Astrocyte of the hippocampus (primary cell): Measurements from ENCODE around the gene TPST2.

Source experiments
- DNase-seq: peaks from one replicate; pipeline ENCODE4 v3.0.0; 2011; ENCODE audit warnings: low read depth, low spot score

Gene TPST2

DNA sequence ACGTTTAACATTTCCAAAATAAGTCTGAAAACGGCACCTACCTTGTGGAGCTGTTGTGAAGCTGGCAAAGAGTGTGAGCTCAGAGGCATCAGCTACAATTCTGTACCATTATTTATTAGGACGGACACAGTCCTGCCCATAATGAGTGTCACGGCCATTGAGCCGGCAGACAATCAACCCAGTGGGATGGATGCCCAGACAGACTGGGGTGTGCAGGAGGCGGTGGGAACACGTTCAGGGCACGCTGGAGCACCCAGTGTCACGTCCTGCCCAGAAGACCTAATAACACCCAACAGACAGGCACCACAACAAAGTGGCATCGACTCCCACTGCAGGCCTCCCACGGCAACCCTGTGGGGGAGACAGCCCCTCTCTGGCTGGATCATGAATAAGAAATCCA, 34.5 kb downstream of the TPST2 start:
- DNase-seq = no peak

DNA sequence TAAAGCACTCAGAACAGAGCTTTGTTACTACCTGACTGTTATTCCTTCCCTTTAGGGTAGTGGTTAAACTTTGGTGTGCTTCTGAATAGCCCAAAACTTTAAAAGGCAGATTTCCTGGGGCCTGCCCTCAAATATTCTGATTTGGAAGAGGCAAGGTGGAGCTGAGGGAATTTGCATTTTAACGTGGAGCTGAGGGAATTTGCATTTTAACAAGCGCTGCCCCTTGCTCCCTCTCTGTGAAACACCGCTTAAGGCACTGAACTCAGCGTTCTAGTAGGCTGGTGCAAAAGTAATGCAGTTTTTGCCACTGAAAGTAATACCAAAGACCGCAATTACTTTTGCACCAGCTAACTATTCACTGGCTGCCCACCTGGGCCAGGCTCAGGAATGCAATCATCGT, 35.0 kb downstream of the TPST2 start:
- DNase-seq = no peak

DNA sequence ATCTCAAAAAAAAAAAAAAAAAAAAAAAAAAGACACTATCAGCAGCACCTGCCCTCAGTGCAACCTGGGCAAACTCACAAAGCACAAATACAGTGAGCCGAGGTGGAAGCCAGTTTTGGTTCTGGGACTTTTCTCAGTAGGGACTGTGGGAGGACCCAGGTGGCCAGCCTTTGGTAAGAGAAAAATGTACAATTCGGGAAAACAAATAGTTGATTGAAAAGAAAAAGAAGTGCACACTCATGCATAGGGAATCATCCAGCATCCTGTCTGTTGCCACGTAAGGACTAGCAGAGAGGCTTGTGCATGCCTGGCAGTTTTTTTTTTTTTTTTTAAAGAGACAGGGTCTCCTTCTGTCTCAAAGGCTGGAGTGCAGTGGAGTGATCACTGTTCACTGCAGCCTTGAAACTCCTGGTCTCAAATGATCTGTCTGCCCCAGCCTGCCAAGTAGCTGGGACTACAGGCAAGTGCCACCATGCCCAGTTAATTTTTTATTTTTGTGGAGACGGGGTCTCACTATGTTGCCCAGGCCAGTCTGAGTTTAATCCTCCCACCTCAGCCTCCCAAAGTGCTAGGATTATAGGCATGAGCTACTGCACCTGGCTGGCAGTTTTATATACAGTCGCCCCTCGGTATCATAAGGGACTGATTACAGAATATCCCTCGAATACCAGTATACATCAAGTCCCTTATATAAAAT, 36.7 kb downstream of the TPST2 start:
- peak; percentile 85 for DNase-seq

DNA sequence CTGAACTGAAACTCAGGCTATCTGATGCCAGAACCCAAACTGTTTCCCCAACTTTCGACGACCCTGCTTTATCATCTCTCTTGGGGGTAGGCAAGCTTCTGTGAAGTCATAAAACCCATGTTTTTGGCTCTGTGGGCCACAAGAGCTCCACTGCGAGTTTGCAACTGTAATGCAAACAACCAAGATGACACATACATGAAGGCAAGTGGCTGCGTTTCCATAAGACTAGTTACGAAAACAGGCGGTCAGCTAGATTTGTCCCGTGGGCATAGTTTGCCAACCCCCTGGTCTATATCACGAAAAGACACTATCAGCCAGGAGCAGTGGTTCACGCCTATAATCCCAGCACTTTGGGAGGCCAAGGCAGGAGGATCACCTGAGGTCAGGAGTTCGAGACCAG, 37.5 kb downstream of the TPST2 start:
- peak; percentile 22 for DNase-seq

DNA sequence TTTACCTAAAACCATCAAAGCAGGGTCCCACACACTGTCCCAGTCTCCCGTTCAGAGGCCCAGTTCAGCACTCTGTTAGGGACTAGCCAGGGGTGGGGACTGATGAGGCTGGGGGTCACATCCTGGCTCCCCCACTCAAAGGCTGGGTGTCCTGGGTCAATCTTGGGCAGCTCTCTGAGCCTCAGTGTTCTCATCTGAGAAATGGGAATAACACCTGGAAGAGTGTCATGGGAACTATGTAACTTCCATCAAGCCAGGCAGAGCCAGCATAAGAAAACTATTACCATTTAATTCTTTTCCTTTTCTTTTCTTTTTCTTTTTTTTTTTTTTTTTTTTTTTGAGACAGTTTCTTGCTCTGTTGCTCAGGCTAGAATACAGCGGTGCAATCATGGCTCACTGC, 38.4 kb downstream of the TPST2 start:
- DNase-seq = no peak

DNA sequence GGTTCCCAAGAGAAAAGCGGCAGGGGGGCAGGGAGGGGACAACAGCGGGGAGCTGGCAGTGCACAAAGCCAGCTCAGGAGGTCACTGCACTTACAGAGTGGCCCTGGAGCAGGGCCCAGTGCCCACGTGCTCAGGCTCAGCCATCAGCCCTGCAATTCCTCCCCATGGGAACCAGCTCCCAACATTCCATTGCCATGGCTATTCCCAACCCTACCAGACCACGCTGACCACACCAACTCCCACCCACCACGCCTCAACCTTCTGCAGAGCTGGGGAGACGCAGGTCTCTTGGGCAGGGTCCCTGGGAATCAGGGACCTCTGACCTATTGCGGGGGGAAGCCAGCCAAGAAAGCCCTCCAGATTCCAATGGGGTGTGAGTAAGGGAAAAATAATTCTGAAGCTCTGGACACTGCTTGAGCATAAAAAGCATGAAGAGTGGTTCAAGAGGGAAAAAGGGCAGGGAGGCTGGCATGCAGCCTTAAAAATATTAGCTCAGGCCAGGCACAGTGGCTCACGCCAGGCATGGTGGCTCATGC, 39.4 kb downstream of the TPST2 start:
- peak; percentile 97 for DNase-seq

DNA sequence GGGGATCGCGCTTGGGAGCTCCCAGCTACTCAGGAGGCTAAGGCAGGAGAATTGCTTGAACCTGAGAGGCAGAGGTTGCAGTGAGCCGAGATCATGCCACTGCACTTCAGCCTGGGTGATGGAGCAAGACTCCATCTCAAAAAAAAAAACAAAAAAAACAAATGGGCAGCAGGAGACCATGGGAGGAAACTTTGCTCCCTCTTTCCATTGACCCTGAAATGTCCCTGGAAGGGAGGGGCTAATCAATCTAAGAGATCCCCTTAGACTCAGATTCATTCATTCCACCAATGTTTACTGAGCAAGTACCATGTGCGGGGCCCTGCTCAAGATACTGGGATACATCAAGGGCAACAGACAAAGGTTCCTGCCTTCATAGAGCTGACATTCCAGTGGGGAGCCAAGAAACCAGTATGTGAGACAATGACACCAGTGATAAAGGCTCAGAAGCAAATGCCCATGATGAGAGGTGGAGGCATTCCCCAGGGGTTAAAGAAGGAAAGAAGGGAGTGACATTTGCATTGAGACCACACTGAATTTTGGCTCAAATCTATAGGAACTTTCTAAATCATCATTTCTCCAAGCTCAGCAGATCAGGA, 39.9 kb downstream of the TPST2 start:
- DNase-seq = no peak

DNA sequence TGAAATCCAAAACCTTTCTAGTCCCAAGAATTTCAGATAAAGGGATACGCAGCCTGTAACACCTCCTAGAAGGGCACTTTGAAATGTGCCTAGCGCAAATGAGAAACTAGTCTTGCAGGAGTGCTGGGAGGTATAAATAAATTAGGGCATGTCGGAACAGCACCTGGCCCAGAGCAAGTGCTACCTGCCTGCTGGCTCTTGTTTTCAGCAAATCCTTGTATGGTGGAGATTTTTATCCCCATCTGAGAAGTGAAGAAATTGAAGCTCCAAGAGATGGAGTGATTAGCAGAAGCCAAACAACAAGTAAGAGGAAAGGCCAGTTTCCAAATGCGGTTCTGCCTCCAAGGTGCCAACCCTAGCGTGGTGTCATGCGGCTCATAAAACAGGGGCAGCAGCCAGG, 40.9 kb downstream of the TPST2 start:
- DNase-seq = no peak

DNA sequence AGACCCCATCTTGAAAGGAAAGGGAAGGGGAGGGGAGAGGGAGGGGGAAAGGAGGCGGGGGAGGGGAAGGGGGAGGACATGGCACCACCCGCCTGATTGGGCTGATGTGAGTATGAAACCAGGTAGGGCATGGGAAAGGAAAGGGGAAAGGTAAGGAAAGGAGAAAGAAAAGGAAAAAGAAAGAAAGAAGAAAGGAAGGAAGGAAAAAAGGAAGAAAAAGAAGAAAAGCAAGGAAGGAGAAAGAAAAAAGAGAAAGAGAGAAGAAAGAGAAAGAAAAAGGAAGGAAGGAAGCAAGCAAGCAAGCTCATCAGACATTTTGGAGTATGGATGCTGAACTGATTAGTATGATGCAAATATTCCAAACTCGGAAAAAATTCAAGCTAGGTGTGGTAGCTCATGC, 41.6 kb downstream of the TPST2 start:
- no peak for DNase-seq

DNA sequence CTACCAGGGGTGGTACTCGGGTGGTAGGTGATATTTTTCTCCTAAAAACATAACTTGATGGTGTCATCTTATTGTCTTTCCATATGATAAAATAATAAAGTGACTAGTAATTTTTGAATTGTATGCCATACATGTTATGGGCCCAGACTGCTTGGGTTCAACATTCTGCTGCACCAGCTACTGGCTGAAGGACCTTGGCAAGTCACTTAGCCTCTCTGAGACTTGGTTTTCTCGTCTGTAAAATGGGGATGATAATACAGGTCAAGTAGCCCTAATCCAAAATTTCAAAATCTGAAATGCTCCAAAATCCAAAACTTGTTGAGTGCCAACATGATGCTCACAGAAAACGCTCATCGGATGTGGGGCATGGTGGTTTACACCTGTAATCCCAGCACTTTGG, 42.1 kb downstream of the TPST2 start:
- DNase-seq = no peak

DNA sequence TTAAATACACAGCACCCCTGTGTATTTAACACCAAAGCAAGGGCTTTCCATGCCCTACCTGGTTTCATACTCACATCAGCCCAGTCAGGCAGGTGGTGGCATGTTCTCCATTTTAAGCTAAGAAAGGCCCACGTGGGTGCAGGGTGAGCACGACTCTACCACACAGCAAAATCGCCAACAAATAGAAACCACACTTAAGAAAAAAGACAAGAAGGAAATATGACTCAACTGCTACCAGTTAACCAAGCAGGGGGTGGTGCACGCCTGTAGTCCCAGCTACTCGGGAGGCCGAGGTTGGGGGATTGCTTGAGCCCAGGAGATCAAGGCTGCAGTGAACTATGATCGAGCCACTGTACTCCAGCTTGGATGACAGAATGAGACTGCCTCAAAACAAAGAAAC, 42.5 kb downstream of the TPST2 start:
- no peak for DNase-seq

DNA sequence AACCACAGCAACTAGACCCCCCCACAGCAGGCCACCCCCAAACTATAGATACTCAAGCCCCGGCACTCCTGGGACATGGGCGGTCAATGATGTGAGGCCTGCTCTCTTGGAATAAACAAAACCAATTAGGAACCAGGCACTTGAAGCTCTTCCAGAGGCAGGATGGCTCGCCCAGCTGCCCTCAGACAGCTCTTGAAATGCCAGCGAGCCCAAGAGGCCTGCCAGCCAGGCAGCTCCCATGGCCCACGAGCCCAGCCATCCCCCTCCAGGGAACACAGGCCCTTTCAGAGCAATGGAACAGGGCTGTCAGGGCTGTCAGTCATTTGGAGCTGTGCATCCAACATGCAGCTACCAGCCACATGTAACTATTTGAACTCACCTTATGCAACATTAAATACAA, 43.6 kb downstream of the TPST2 start:
- DNase-seq = no peak

DNA sequence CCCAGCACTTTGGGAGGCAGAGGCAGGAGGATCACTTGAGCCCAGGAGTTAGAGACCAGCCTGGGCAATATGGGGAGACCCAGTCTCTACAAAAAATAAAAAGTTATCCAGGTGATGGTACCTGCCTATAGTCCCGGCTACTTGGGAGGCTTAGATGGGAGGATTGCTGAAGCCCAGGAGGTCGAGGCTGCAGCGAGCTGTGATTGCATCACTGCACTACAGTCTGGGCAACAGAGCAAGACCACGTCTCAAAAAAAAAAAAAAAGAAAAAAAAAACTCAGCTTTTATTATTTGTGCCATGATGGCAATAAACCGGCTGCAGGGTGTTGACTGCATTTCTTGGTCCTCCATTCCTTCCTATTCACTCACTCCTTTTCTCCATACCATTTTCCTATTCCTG, 44.1 kb downstream of the TPST2 start:
- DNase-seq = no peak

DNA sequence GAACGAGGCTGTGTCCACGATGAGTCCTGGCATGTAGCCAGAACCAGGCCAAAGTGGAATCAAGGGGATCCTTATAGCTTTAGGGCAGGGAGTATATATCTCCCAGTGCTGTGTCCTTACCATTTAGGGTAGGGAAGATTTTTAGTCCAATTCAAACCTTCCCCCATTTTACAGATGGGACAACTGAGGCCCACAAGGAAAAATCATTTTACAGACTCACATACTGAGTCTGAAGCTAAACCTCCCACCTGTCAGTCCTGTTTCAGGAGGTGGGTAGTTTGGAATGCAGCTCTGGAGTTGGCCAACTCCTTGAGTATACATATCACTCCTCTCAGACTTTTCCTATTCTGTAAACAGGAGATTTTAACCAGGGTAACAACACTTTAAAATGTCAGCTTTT, 44.5 kb downstream of the TPST2 start:
- no peak for DNase-seq

DNA sequence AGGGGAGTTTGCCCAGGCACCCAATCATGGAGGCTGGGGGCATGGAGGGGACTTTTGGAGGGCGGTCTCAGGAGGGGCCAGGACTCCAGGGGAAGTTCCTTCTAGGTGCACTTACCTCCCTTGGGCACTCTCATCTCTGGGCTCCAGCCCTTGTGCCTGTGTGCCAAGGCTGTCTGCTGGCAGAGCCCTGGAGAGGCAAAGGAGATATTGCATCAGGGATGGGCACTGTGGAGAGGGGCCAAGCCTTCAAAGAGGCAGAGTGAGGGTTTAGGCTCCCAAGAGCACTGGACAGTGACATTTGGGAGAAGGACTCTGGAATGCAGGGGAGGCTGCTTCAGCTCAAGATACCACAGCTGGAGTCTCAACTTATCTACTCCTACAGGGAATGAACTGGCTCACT, 45.4 kb downstream of the TPST2 start:
- no peak for DNase-seq

DNA sequence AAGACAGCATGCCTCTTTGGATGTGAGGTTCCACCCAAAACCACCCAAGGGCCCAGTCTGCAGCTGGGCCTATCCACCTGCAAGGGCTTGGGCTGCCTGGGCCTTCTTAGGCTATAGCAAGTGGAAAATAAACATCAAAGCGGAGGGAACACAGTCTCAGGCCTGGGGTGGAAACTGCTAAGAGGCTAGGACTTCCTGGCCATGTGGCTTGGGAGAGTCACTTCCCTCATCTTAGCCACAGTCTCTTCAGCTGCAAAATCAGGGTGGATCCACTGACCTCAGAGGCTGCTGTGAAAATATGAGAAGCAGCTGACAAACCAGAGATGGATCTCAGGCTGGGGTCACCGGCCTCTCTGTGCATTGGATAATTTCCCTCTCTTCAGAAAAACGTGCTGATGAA, 47.1 kb downstream of the TPST2 start:
- no peak for DNase-seq

DNA sequence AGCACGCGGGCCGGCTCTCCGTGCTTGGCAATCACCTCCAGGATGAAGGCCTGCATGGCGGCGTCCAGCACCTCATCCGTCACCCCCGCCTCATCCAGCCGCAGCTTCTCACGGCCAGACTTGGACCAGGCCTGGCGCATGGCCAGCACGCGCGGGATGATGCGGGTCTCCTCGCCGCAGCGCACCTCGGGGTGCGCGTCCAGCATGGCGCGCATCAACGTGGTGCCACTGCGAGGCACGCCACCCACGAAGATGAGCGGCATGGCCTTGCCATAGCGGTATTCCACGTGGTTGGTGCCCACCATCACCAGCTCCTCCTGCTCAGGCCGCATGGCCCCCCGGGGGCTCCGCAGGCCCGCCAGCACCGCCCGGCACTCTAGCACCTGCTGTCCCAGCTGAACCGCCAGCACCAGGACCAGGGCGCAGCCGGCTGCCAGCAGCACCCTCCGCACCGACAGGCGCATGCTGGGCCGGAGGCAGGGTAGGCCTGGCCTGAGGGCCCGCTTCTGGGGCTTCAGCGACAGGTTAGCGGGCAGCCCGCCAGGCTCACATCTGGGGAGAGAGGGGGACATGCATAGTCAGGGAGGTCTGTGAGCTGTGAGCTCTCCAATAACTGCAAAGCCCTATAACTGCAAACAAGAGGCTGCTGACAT, 48.6 kb downstream of the TPST2 start:
- DNase-seq = no peak

DNA sequence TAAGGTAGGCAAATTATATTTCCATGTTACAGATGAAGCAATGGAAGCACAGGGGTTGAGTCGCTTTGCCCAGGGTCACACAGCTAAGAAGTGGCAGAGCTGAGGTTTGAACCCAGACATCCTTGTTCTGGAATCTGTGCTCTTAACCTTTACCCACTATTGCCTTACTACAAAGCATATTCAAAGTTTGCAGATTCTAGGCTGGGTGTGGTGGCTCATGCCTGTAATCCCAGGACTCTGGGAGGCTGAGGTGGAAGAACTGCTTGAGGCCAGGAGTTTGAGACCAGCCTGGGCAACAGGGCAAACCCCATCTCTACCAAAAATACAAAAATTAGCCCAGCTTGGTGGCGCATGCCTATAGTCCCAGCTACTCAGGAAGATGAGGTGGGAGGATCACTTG, 49.8 kb downstream of the TPST2 start:
- no peak for DNase-seq

DNA sequence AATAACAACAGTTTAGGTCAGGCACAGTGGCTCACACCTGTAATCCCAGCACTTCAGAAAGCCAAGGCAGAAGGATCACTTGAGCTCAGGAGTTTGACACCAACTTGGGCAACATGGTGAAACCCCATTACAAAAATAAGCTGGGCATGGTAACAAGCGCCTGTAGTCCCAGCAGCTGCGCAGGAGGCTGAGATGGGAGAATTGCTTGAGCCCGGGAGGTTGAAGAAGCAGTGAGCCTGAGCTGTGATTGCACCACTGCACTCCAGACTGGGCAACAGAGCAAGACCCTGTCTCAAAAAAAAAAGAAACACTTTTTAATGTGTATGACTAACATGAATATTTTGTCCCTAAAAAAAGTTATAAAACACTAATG, 53.2 kb downstream of the TPST2 start:
- DNase-seq = no peak

DNA sequence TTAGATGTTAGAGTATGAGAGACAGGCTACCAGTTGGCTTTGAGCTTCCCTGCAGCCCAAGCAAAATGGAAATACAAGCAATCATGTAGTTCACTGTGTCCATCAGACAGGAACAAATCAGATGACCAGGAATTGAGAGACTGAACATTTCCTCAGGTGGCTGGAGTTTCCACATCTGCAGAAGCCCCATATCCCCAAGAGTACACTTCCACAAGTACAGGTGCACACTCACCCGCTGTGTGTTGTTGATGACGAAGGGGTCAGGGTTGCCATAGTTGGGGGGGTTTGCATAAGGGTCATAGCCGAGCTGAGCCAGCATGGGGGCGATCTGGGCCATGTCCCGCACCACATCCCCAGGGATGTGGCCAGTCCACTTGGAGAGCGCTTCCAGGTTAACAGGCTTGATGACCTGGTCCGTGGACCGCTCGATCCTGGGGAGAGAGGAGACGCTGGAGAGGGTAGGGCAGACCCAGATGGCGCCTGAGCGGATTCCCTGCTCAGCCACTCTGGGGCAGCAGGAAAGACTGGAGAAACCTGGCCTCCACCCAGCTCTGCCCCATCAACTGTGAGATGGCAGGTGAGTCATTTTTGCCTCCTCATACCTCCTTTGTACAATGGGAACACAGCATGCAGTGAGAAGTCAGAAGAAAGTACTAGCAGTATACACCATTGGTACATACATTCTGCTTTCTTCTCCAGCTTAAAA, 53.7 kb downstream of the TPST2 start:
- no peak for DNase-seq

DNA sequence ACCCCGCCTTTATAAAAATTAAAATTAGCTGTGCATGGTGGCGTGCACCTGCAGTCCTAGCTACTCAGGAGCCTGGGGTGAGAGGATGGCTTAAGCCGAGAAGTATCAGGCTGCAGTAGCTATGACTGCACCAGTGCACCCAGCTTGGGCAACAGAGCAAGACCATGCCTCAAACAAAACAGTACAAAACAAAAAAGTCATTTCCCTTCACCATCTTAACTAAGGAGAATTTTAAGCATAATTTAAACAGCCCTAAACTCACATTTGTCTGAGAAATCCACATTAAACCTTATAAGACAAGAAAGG, 54.4 kb downstream of the TPST2 start:
- no peak for DNase-seq

DNA sequence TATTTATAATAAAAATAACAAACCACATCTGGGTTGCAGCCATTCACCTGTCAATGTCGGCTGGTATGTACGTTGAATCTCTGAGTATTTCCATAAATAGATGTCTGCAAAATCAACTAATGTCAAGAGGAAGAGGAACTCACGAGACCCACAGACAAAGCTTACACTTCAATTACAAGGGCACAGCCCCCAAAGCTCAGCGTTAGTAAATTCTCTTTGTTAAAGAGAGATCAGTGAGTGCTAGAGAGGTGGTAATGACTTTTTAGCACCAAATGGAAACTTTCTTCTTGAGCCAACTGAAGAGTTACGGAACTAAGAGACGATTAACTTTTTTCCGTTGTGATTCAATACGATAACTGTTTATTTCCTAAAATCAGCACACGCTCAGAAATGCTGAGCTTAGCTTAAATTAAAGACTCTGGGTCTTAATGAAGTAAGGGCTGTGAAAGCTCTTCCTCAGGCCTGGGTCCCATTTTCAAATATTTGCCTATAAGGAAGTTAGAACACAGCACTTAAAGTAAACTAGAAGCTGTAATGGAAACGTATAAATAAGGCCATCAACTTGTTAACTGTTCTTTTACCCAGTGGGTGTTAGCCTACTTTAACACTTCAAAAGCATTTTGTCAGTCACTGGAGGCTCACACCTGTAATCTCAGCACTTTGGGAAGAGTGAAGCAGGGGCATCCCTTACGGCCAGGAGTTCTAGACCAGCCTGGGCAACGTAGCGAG, 54.9 kb downstream of the TPST2 start:
- no peak for DNase-seq
